ENCODE data around the gene GAS7.
"Not testable (repeated sequence)": the region's sequence is repeated elsewhere in the genome, so short reads cannot be mapped to it uniquely, and the experiment has no call there.

GAS7 gene

GRCh38 chr17:10119203-10120108 is 79.0 kb downstream of the GAS7 start:
- H3K4me3 ChIP-seq (ENCODE audit: low read depth, low read length): no peak overlapping the region
- no peak for DNase-seq (ENCODE audit: low read depth)

DNA sequence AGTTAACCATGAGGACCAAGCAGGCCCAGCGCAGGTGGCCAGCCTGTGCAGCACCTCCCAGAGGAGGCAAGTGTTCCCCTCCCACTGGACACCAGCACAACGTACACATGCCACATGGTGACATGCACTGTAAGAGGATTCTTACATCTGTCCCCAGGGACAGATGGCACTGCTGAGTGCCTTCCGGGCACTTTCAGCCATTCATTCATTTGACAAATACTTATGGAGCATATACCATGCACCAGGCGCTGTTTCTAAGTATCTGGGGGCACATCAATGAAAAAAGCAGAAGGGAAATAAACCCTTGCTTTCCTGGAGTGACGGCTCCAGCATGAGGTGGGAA is 79.6 kb downstream of the GAS7 start:
- H3K4me3 ChIP-seq (ENCODE audit: low read depth, low read length): no peak overlapping the region
- no peak for DNase-seq (ENCODE audit: low read depth)

GRCh38 chr17:10117581-10118001 is 80.8 kb downstream of the GAS7 start:
- DNase-seq (ENCODE audit: low read depth): no peak
- H3K4me3 ChIP-seq (ENCODE audit: low read depth, low read length): no peak overlapping the region

DNA sequence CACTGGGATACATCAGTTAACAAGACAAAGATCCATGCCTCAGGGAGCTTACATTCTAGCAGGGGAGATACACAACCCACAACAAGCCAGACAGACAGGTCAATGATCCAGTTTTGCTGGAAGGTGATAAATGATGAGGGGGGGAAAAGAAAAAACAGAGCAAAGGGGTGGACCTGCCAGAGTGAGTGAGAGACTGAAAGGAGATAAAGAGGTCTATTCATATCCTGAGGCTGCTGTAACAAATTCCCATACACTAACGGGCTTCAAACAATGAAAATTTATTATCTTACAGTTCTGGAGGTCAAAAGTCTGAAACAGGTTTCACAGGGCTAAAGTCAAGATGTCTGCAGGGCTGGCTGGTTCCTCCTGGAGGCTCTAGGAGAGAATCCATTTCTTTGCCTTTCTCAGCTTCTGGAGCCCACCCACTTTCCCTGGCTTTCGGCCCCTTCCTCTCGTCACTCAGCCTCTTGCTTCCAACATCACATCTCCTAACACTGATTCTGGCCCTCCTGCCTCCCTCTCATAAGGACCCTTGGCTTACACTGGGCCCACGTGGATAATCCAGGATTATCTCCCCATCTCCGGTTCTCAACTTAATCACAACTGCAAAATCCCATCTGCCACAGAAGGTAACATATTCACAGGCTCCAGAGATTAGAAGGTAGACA is 81.5 kb downstream of the GAS7 start:
- no peak for DNase-seq (ENCODE audit: low read depth)
- H3K4me3 ChIP-seq (ENCODE audit: low read depth, low read length): no peak overlapping the region

DNA sequence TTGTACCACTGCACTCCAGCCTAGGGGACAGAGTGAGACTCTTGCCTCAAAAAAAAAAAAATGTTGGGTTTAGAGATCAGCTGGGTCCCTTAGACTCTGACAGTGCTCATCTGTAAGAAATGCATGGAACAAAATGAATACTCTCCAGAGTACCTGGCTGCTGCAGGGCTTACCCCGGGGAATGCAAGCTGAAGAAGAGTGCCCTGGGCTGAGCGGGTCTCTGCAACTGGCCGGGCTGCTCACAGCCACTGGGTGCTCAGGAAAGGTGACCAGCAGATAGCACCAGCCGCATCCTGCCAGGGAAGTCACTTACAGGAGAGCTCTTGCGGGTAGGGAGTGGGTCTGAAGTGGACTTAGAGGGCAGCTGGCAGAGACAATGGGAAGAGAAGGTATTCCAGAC is 82.1 kb downstream of the GAS7 start:
- H3K4me3 ChIP-seq (ENCODE audit: low read depth, low read length): no peak overlapping the region
- DNase-seq (ENCODE audit: low read depth): no peak

- no peak overlapping the region for H3K4me3 ChIP-seq (ENCODE audit: low read depth, low read length)
- no peak for DNase-seq (ENCODE audit: low read depth)
Observed at GRCh38 chr17:10115536-10115932, 82.9 kb downstream of the GAS7 start.

- H3K4me3 ChIP-seq (ENCODE audit: low read depth, low read length): peak overlapping the region; percentile 13
- DNase-seq (ENCODE audit: low read depth): peak; percentile 97
Observed at GRCh38 chr17:10114931-10115535, 83.4 kb downstream of the GAS7 start.

GRCh38 chr17:10112962-10113361 is 85.4 kb downstream of the GAS7 start:
- H3K4me3 ChIP-seq (ENCODE audit: low read depth, low read length): no peak overlapping the region
- DNase-seq (ENCODE audit: low read depth): no peak

- DNase-seq (ENCODE audit: low read depth): no peak
- H3K4me3 ChIP-seq (ENCODE audit: low read depth, low read length): no peak overlapping the region
Observed at GRCh38 chr17:10111907-10112452, 86.4 kb downstream of the GAS7 start.

GRCh38 chr17:10109146-10109545 is 89.3 kb downstream of the GAS7 start:
- H3K4me3 ChIP-seq (ENCODE audit: low read depth, low read length): no peak overlapping the region
- no peak for DNase-seq (ENCODE audit: low read depth)

DNA sequence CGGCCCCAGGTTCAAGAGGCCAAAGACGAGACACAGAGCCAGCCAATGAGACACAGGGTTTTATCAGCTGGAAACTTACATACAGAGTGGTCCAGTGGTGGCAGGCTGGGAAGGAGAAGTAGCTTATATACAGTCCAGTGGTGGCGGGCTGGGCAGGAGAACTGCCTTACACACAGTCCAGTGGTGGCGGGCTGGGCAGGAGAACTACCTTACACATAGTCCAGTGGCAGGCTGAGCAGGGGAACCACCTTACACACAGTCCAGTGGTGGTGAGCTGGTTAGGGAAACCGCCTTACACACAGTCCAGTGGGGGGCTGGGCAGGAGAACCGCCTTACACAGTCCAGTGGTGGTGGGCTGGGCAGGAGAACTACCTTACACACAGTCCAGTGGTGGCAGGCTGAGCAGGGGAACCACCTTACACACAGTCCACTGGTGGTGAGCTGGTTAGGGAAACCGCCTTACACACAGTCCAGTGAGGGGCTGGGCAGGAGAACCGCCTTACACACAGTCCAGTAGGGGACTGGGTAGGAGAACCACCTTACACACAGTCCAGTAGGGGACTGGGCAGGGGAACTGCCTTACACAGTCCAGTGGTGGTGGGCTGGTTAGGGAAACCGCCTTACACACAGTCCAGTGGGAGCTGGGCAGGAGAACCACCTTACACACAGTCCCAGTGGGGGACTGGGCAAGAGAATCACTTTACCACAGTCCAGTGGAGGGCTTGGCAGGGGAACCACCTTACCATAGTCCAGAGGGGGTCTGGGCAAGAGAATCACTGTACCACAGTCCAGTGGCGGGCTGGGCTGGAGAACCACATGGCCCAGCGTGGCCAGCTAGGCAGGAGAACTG is 90.9 kb downstream of the GAS7 start:
- no peak for DNase-seq (ENCODE audit: low read depth)
- no peak overlapping the region for H3K4me3 ChIP-seq (ENCODE audit: low read depth, low read length)

DNA sequence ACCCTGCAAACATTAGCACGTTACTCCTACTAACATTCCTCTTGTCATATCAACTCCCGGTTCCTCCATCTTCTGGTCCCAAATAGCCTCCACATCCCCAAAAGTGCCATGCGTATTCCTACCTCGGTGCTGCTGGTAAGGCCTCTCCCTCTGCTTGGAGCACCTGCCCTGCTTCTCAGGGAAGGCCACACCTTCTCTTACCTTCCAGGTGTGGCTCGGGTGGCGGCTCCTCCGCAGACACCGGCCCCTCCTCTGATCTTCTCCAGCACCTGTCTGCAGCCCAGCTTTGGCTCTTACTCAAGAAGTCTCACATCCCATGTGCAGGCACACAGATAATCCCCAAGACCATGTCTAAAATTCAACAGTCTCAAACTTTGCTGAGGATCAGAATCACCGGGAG is 92.3 kb downstream of the GAS7 start:
- H3K4me3 ChIP-seq (ENCODE audit: low read depth, low read length): no peak overlapping the region
- no peak for DNase-seq (ENCODE audit: low read depth)

DNA sequence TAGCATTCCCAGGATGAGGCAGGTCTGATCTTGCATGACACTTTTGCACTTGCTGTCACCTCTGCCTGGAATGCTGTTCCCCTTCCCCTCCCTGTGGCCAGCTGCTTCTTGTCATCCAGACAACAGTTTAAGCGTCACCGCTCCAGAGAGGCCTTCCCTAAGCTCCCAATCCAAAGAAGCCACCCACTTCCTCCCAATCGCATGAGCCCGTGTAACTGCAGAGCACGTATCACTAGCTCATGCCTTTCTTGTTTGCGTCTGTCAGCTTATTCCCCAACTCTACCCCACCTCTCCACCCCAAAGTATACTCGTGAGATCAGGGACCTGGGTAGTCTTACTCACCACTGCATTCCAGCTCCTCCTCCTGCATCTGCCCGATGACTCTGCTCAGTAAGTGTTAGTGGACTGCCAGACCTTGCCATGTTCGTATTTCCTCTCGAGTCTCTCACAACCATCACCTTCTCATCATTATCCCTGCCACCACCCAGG is 92.8 kb downstream of the GAS7 start:
- no peak for DNase-seq (ENCODE audit: low read depth)
- no peak overlapping the region for H3K4me3 ChIP-seq (ENCODE audit: low read depth, low read length)

DNA sequence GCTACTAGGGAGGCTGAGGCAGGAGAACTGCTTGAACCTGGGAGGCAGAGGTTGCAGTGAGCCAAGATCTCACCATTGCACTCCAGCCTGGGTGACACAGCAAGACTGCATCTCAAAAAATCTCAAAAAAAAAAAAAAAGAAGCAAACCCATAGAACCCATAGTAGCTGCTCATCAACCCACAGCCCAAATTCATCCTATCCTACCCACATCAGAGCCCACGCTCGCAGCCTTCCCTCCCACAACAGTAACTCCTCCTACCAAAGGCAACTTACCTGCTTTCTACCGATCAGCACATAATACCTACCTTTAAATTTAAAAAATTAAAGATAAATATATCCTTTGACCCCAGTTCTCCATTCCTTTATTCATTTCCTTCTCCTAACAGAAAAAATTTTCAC is 94.7 kb downstream of the GAS7 start:
- DNase-seq (ENCODE audit: low read depth): no peak

GRCh38 chr17:10102817-10103216 is 95.6 kb downstream of the GAS7 start:
- no peak for DNase-seq (ENCODE audit: low read depth)
- H3K4me3 ChIP-seq (ENCODE audit: low read depth, low read length): no peak overlapping the region

More for the DNA sequence above, 94.7 kb downstream of the GAS7 start:
- no peak overlapping the region for H3K4me3 ChIP-seq (ENCODE audit: low read depth, low read length)

- H3K4me3 ChIP-seq (ENCODE audit: low read depth, low read length): no peak overlapping the region
- DNase-seq (ENCODE audit: low read depth): peak; percentile 29
Observed at GRCh38 chr17:10099051-10099571, 99.3 kb downstream of the GAS7 start.

DNA sequence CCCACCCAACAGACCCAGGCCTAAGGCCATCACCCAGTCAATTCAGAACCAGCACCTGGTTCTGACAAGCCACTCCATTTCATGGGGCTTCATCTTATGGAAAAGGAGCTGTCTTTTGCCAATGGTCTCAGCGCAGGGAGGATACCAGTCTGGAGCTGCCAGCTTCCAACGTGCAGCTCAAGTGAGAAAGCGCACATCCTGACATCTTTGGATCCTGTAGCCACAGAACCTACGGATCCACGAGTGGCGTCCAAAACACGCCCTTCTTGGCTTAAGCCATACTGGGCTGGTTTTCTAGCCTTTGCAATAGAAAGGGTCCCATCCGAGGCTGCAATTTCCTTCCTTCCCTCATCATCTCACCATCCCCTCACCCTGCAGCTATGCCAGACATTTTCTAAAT is 101.8 kb downstream of the GAS7 start:
- DNase-seq (ENCODE audit: low read depth): no peak

GRCh38 chr17:10095295-10095694 is 103.1 kb downstream of the GAS7 start:
- not testable (repeated sequence) for DNase-seq (ENCODE audit: low read depth); H3K4me3 ChIP-seq (ENCODE audit: low read depth, low read length)

More for the DNA sequence above, 101.8 kb downstream of the GAS7 start:
- H3K4me3 ChIP-seq (ENCODE audit: low read depth, low read length): no peak overlapping the region

GRCh38 chr17:10094797-10095196 is 103.6 kb downstream of the GAS7 start:
- no peak overlapping the region for H3K4me3 ChIP-seq (ENCODE audit: low read depth, low read length)
- no peak for DNase-seq (ENCODE audit: low read depth)
